ENCODE data around the gene PBX2.
A peak's percentile ranks its signal among the peaks of the same experiment; 100 is the strongest.

- TF ChIP-seq POLR2A (IDR thresholded peaks at IDR 0.05; ENCODE audit: low read length) (peak; percentile 52), GATA1 (IDR thresholded peaks at IDR 0.05; ENCODE audit: low read depth, low read length) (no peak)
These were observed 2.6 kb upstream of the PBX2 start, which contains the start of gene GPSM3 for GRCh38 chr6:32192608-32193039.

All from erythroblast (primary cell).